ENCODE results near the gene GALK2. TPM values are rescaled to one million over a fixed set of nuclear protein-coding genes. Genes with fewer than 3 reads are reported as not detected.

The GALK2 gene
- total and polyA plus RNA-seq, 2 of the 8 experiments (the other 6 are each of a cell fraction or from before 2014, with no cell fraction given): 8.7 to 16.1 TPM

DNA sequence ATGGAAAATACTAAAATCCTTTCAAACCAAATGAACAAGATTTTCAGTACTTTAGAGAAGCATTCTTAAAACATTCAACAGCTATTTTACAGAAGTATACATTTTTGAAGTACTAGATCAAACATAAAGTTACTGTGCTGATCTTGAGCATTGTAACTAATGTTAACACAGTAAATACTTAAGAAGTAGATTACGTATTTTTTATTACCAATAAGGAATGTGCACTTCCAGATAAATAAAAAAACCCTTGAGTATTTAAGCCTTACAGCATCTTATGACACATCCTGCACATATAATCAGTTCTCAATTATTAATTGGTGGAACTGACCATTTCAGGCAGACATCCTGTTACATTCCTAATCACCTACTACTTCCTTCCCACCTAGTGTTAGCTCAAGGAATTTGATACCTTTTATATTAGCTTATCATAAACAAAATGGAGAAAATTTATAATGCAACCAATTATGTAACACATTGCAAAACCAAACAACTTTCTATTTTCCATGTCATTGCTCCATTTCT is 47.4 kb upstream of the GALK2 start (continued):
- TF ChIP-seq, protein P1, sequence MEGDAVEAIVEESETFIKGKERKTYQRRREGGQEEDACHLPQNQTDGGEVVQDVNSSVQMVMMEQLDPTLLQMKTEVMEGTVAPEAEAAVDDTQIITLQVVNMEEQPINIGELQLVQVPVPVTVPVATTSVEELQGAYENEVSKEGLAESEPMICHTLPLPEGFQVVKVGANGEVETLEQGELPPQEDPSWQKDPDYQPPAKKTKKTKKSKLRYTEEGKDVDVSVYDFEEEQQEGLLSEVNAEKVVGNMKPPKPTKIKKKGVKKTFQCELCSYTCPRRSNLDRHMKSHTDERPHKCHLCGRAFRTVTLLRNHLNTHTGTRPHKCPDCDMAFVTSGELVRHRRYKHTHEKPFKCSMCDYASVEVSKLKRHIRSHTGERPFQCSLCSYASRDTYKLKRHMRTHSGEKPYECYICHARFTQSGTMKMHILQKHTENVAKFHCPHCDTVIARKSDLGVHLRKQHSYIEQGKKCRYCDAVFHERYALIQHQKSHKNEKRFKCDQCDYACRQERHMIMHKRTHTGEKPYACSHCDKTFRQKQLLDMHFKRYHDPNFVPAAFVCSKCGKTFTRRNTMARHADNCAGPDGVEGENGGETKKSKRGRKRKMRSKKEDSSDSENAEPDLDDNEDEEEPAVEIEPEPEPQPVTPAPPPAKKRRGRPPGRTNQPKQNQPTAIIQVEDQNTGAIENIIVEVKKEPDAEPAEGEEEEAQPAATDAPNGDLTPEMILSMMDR (IDR thresholded peaks at IDR 0.05; ENCODE audit: control extremely low read depth in 1 of 3, insufficient read depth in 1 of 3, low read depth in 1 of 3, low read length in 3 of 3): no peak
- no peak for TF ChIP-seq POLR2AphosphoS5 (IDR thresholded peaks at IDR 0.05; ENCODE audit: low read depth, low read length)
- TF ChIP-seq KDM5A (IDR thresholded peaks at IDR 0.05; ENCODE audit: low read length): no peak
- no peak for TF ChIP-seq ZNF274 (IDR thresholded peaks at IDR 0.05; ENCODE audit: borderline replicate concordance, extremely low read depth, low read length)
- no peak for TF ChIP-seq PHF8 (conservative IDR thresholded peaks at IDR 0.05; ENCODE audit: low read depth, low read length)
- TF ChIP-seq, protein P2, sequence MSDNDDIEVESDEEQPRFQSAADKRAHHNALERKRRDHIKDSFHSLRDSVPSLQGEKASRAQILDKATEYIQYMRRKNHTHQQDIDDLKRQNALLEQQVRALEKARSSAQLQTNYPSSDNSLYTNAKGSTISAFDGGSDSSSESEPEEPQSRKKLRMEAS (IDR thresholded peaks at IDR 0.05): no peak

Measured in H1 (cell line).